ENCODE results near the gene FOXO6. TPM values are rescaled to one million over a fixed set of nuclear protein-coding genes. Genes with fewer than 3 reads are reported as not detected.
A peak's percentile ranks its signal among the peaks of the same experiment; 100 is the strongest.

FOXO6 gene
- 0.22 TPM in 1 of 2 replicates, not detected in the other for total RNA-seq (2012; rRNA removed)

DNA sequence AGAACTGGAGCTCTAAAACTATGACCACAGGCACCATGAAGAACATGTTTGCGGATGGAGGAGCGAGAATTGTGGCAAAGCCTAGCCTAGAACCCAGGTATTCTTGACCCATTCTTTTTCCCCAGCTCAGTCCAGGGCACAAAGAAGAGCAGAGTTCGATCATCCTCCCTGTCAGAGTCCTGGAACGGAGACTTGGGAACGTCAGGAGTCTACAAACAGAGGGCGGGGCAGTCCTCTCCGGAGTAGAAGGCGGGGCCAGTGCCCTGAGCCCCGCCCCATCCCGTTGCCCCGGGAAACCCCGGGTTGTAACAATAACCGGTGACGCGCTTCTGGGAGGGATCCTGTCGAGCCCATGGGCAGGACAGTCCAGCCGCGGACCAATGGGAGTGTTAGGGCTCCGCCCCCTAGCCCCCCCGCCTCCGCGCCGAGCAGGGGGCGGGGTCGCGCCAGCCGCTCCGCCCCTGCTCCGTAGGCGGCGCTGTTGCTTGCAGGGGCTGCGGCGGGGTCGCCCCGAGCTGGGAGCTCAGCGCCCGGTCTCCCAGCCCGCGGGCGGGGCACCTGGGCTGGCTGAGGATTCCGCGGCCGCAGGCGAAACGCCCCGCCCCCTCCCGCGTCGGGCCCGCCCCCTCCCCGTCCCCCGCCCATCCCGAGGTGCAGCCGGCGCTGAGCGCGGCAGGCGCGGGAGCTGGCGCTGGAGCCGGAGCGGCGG, at the start of gene FOXO6:
FOXO6 (plus strand) TSS at position 649 of the 709 bp plus-strand sequence.
- Histone ChIP-seq H3K27me3 (ENCODE audit: control insufficient read depth, insufficient read depth, low read length) (peaks cover 47% of the 10 kb centered on the region), H3K4me1 (ENCODE audit: control insufficient read depth, insufficient read depth, low read length) (peaks cover 36% of the 10 kb centered on the region), H3K36me3 (ENCODE audit: insufficient read depth, low read length) (no peaks in the 10 kb centered on the region), H3K9me3 (replicated peaks; ENCODE audit: low read length) (no peaks in the 10 kb centered on the region), H3K4me2 (ENCODE audit: low read length) (peak within 1 kb of the TSS; percentile 84), H3K4me3 (ENCODE audit: low read length) (peak within 1 kb of the TSS; percentile 75), H3K9ac (ENCODE audit: low read depth, low read length) (no peak within 1 kb of the TSS)

GRCh38 chr1:41312991-41313645, 48.1 kb upstream of the FOXO6 start:
- Histone ChIP-seq H3K4me1 (ENCODE audit: control insufficient read depth, insufficient read depth, low read length) (peaks cover 9% of the 10 kb centered on the region), H3K9ac (ENCODE audit: low read depth, low read length) (no peak overlapping the region), H3K4me3 (ENCODE audit: low read length) (no peak overlapping the region), H3K36me3 (ENCODE audit: insufficient read depth, low read length) (no peaks in the 10 kb centered on the region), H3K9me3 (replicated peaks; ENCODE audit: low read length) (no peaks in the 10 kb centered on the region), H3K4me2 (ENCODE audit: low read length) (no peak overlapping the region), H3K27me3 (ENCODE audit: control insufficient read depth, insufficient read depth, low read length) (peaks cover 8% of the 10 kb centered on the region)

GRCh38 chr1:41313661-41314131, 47.5 kb upstream of the FOXO6 start:
- peaks cover 9% of the 10 kb centered on the region for H3K4me1 ChIP-seq (ENCODE audit: control insufficient read depth, insufficient read depth, low read length)
- H3K36me3 ChIP-seq (ENCODE audit: insufficient read depth, low read length), result no peaks in the 10 kb centered on the region
- H3K4me2 ChIP-seq (ENCODE audit: low read length), result no peak overlapping the region
- H3K27me3 ChIP-seq (ENCODE audit: control insufficient read depth, insufficient read depth, low read length), result peaks cover 8% of the 10 kb centered on the region
- no peak overlapping the region for H3K9ac ChIP-seq (ENCODE audit: low read depth, low read length)
- no peaks in the 10 kb centered on the region for H3K9me3 ChIP-seq (replicated peaks; ENCODE audit: low read length)
- H3K4me3 ChIP-seq (ENCODE audit: low read length), result no peak overlapping the region

DNA sequence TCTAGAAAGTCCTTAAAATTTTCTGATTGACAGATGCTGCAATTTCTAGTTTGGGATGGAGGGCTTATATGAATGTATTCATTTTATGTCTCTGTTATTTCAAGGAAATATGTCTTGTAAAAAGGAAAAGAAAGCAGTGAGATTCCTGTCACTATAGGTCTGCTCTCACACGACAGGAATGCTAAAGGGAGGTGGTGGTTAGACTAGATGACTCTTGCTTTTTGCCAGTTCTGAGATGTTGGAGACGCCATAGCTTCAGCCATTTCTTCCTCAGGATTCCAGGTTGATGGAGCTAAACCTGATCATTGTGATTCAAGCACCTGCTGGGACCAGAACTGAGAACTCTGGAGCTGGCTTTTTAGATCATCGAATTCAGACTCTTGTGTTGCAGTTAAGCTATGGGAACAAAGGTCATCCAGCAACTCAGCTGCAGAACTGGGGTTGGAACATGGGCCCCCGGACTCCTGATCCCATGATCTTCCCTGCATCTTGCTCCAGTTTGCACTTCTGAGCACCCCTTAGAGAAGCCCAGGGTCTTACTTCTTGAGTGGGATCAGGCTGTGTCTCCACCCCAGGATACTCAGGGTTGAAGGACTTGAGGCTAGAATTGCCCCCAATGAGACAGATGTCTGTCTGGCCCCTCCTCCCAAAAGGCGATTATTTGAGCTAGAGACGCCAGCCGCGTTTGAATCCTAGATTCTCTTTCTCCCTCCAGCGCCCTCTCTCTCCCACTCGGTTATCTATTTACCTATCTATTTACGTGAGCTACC, 46.7 kb upstream of the FOXO6 start:
- no peak overlapping the region for H3K9ac ChIP-seq (ENCODE audit: low read depth, low read length)
- H3K36me3 ChIP-seq (ENCODE audit: insufficient read depth, low read length), result no peaks in the 10 kb centered on the region
- H3K27me3 ChIP-seq (ENCODE audit: control insufficient read depth, insufficient read depth, low read length), result peaks cover 8% of the 10 kb centered on the region
- H3K9me3 ChIP-seq (replicated peaks; ENCODE audit: low read length), result no peaks in the 10 kb centered on the region
- no peak overlapping the region for H3K4me3 ChIP-seq (ENCODE audit: low read length)
- H3K4me1 ChIP-seq (ENCODE audit: control insufficient read depth, insufficient read depth, low read length), result peaks cover 9% of the 10 kb centered on the region
- H3K4me2 ChIP-seq (ENCODE audit: low read length), result no peak overlapping the region

DNA sequence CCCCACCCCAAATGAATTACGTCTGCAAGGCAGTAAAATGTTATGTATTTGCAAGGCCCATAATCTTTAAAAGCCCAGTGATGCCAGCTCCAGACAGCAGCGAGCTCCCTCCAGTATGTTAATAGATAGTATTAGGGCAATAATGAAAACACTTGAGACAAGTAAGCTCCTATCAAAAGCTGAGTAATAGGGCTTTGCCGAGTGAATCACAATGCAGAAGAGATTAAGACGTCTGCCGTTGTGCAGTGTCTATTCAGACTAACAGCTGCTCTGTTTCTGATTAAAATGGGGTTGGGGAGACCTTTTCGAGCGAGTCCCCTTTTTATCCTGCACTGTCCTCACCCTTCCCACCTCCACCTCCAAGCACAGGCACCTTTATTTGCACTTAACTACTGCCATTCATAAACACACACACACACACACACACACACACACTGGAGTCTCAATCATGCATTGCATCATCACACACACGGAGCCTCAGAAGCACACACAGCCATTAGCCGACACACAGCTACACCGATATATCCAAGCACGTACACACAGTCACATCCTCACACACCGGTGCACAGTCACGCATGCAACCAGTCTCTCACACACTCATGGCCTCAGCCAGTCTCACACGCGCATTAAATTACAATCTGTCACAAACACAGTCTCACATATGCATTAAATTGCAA, 46.0 kb upstream of the FOXO6 start:
- H3K4me3 ChIP-seq (ENCODE audit: low read length), result no peak overlapping the region
- no peak overlapping the region for H3K4me2 ChIP-seq (ENCODE audit: low read length)
- H3K9me3 ChIP-seq (replicated peaks; ENCODE audit: low read length), result no peaks in the 10 kb centered on the region

GRCh38 chr1:41315871-41316270, 45.4 kb upstream of the FOXO6 start:
- no peak overlapping the region for H3K9ac ChIP-seq (ENCODE audit: low read depth, low read length)
- H3K9me3 ChIP-seq (replicated peaks; ENCODE audit: low read length), result no peaks in the 10 kb centered on the region
- no peak overlapping the region for H3K4me3 ChIP-seq (ENCODE audit: low read length)
- H3K27me3 ChIP-seq (ENCODE audit: control insufficient read depth, insufficient read depth, low read length), result peaks cover 4% of the 10 kb centered on the region
- no peak overlapping the region for H3K4me2 ChIP-seq (ENCODE audit: low read length)
- no peaks in the 10 kb centered on the region for H3K36me3 ChIP-seq (ENCODE audit: insufficient read depth, low read length)
- peaks cover 17% of the 10 kb centered on the region for H3K4me1 ChIP-seq (ENCODE audit: control insufficient read depth, insufficient read depth, low read length)

More for the DNA sequence above, 46.0 kb upstream of the FOXO6 start:
- peaks cover 17% of the 10 kb centered on the region for H3K4me1 ChIP-seq (ENCODE audit: control insufficient read depth, insufficient read depth, low read length)
- peaks cover 2% of the 10 kb centered on the region for H3K27me3 ChIP-seq (ENCODE audit: control insufficient read depth, insufficient read depth, low read length)
- H3K9ac ChIP-seq (ENCODE audit: low read depth, low read length), result no peak overlapping the region
- no peaks in the 10 kb centered on the region for H3K36me3 ChIP-seq (ENCODE audit: insufficient read depth, low read length)

DNA sequence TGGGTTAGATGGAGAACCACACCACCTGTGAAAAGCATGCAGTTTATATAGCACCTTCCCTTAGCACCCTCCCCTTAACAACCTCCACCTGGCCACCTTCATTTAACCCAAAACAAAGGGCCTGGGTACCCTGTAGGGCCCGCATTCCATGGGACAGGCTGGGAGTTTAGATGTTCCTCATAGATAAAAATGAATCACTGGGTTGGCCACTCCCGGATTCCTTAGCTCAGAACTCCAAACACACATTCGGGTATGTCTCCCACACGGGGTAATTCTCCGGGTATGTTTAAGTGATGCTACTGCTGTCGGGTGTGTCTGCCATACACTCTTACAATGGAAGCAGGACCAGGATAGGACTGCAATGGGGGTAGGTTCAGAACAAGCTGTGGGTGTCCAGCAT, 43.9 kb upstream of the FOXO6 start:
- Histone ChIP-seq H3K27me3 (ENCODE audit: control insufficient read depth, insufficient read depth, low read length) (peaks cover 8% of the 10 kb centered on the region), H3K9me3 (replicated peaks; ENCODE audit: low read length) (no peaks in the 10 kb centered on the region), H3K4me2 (ENCODE audit: low read length) (no peak overlapping the region), H3K9ac (ENCODE audit: low read depth, low read length) (no peak overlapping the region), H3K4me3 (ENCODE audit: low read length) (no peak overlapping the region), H3K4me1 (ENCODE audit: control insufficient read depth, insufficient read depth, low read length) (peaks cover 17% of the 10 kb centered on the region), H3K36me3 (ENCODE audit: insufficient read depth, low read length) (no peaks in the 10 kb centered on the region)

GRCh38 chr1:41318135-41318534, 43.1 kb upstream of the FOXO6 start:
- Histone ChIP-seq H3K27me3 (ENCODE audit: control insufficient read depth, insufficient read depth, low read length) (peaks cover 9% of the 10 kb centered on the region), H3K4me2 (ENCODE audit: low read length) (no peak overlapping the region), H3K4me3 (ENCODE audit: low read length) (no peak overlapping the region), H3K36me3 (ENCODE audit: insufficient read depth, low read length) (no peaks in the 10 kb centered on the region), H3K9me3 (replicated peaks; ENCODE audit: low read length) (no peaks in the 10 kb centered on the region), H3K4me1 (ENCODE audit: control insufficient read depth, insufficient read depth, low read length) (peaks cover 17% of the 10 kb centered on the region), H3K9ac (ENCODE audit: low read depth, low read length) (no peak overlapping the region)

- Histone ChIP-seq H3K4me1 (ENCODE audit: control insufficient read depth, insufficient read depth, low read length) (peaks cover 17% of the 10 kb centered on the region), H3K36me3 (ENCODE audit: insufficient read depth, low read length) (no peaks in the 10 kb centered on the region), H3K27me3 (ENCODE audit: control insufficient read depth, insufficient read depth, low read length) (peaks cover 12% of the 10 kb centered on the region), H3K9ac (ENCODE audit: low read depth, low read length) (no peak overlapping the region), H3K4me3 (ENCODE audit: low read length) (no peak overlapping the region), H3K9me3 (replicated peaks; ENCODE audit: low read length) (no peaks in the 10 kb centered on the region), H3K4me2 (ENCODE audit: low read length) (no peak overlapping the region)
These were observed 42.0 kb upstream of the FOXO6 start for GRCh38 chr1:41319106-41319755.

GRCh38 chr1:41319807-41320711, 41.2 kb upstream of the FOXO6 start:
- Histone ChIP-seq H3K4me3 (ENCODE audit: low read length) (no peak overlapping the region), H3K27me3 (ENCODE audit: control insufficient read depth, insufficient read depth, low read length) (peaks cover 12% of the 10 kb centered on the region), H3K4me1 (ENCODE audit: control insufficient read depth, insufficient read depth, low read length) (peaks cover 17% of the 10 kb centered on the region), H3K4me2 (ENCODE audit: low read length) (no peak overlapping the region), H3K36me3 (ENCODE audit: insufficient read depth, low read length) (no peaks in the 10 kb centered on the region), H3K9me3 (replicated peaks; ENCODE audit: low read length) (no peaks in the 10 kb centered on the region), H3K9ac (ENCODE audit: low read depth, low read length) (no peak overlapping the region)
